OCI-LY3 (cell line): ENCODE data around the gene TBX1.
A peak's percentile ranks its signal among the peaks of the same experiment; 100 is the strongest.

ENCODE experiments used
- H2AFZ ChIP-seq: fragments of 200-600, 300-600 bp; shearing (Covaris generic); 2 replicates; pipeline ENCODE4 v1.6.0; 2014; ENCODE audit warnings: antibody characterized with exemption, low read depth, low read length
- H3K27ac ChIP-seq: fragments of 200-600, 300-600 bp; sonication (generic); 2 replicates; pipeline ENCODE4 v1.5.1; 2014; ENCODE audit warnings: mild to moderate bottlenecking, low read length, moderate library complexity, mixed read lengths
- H3K27me3 ChIP-seq: fragments of 200-600, 300-600 bp; sonication (generic); 2 replicates; pipeline ENCODE4 v1.6.1; 2014; ENCODE audit warnings: low read depth, low read length, mixed read lengths
- H3K36me3 ChIP-seq: fragments of 200-600, 300-600 bp; sonication (generic); replicated peaks from 2 replicates; pipeline ENCODE3; 2014; ENCODE audit warnings: low read depth, low read length, mixed read lengths
- H3K4me1 ChIP-seq: fragments of 300-600, 200-600 bp; sonication (generic); 2 replicates; pipeline ENCODE4 v1.6.1; 2014; ENCODE audit warnings: low read length, mixed read lengths
- H3K4me2 ChIP-seq: fragments of 200-600, 300-600 bp; sonication (generic); 2 replicates; pipeline ENCODE4 v1.6.1; 2014; ENCODE audit warnings: low read length, mixed read lengths
- H3K4me3 ChIP-seq: fragments of 300-600, 200-600 bp; sonication (generic); 2 replicates; pipeline ENCODE4 v1.5.1; 2014; ENCODE audit warnings: antibody characterized with exemption, mild to moderate bottlenecking, low read length, moderate library complexity
- H3K79me2 ChIP-seq: fragments of 300-600, 200-600 bp; shearing (Covaris generic); 2 replicates; pipeline ENCODE4 v1.6.1; 2014; ENCODE audit warnings: mild to moderate bottlenecking, low read length, mixed read lengths
- H3K9ac ChIP-seq: fragments of 300-600, 200-600 bp; shearing (Covaris generic); 2 replicates; pipeline ENCODE4 v1.6.0; 2014; ENCODE audit warnings: mild to moderate bottlenecking, low read length, moderate library complexity
- H3K9me3 ChIP-seq: fragments of 200-600, 300-600 bp; shearing (Covaris generic); 2 replicates; pipeline ENCODE4 v1.6.1; 2014; ENCODE audit warnings: low read length, mixed read lengths; ENCODE audit not compliant: insufficient read depth
- H4K20me1 ChIP-seq: fragments of 200-600, 300-600 bp; sonication (generic); 2 replicates; pipeline ENCODE4 v1.6.1; 2016; ENCODE audit warnings: low read length, mixed read lengths; ENCODE audit not compliant: insufficient read depth
- EZH2phosphoT487 ChIP-seq: fragments of 200-600 bp; shearing (Covaris generic); IDR thresholded peaks from 2 replicates; pipeline ENCODE4 v1.6.1; 2018; ENCODE audit warnings: antibody characterized with exemption, mixed run types, low read depth
- TF ChIP-seq, protein P1 (sequence below): fragments of 200-600, 300-600 bp; sonication (generic); IDR thresholded peaks from 2 replicates; pipeline ENCODE4 v1.5.1; 2014; ENCODE audit warnings: antibody characterized with exemption, low read length, low read depth

Gene TBX1

DNA sequence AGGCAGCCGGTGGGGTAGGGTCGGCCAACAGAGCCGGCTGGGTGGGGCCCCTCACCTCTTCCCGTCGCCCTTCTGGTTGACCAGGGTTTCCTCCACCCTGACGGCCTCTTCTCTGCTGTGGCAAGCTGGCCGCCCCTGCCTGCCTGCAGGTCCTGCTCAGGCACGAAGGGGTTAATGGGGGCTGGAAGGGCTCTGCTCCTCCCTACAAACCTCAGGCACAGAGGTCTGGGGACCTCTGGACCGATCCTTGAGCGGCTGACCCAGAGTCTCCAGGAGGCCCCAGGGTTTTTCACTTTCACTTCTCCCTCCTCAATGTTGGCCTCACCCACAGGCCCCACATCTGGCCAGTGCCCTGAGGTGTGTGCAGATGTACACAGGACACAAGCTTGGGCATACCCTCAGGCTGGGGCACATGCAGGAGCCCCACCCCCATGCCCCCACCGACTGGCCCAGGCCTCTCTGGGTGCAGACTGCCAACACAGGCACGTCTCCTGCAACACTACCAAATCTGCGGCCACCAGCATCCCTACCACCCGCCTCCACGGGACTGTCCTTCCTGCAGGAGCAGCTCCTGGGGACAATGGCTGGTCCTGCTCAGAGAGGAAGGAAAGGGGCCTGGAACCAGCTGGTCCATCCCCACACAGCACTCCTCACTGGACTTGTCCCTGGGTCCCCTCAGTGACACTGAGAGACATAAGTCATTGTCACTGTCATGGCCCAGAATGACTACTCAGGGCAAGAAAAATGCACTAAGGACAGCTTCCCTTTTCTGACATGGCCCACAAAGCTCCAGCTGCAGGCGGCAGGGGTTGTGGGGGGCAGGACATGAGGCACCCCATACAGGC is 3.2 kb upstream of the TBX1 start:
- Histone ChIP-seq H3K36me3 (no peaks in the 10 kb centered on the region), H3K27ac (no peak overlapping the region), H3K4me1 (peaks cover 5% of the 10 kb centered on the region), H3K9ac (no peak overlapping the region), H4K20me1 (no peaks in the 10 kb centered on the region), H3K9me3 (no peaks in the 10 kb centered on the region), H3K4me3 (peak overlapping the region; percentile 71), H3K79me2 (no peaks in the 10 kb centered on the region), H3K4me2 (peak overlapping the region; percentile 56), H2AFZ (no peak overlapping the region), H3K27me3 (no peaks in the 10 kb centered on the region)
- TF ChIP-seq, protein P1, sequence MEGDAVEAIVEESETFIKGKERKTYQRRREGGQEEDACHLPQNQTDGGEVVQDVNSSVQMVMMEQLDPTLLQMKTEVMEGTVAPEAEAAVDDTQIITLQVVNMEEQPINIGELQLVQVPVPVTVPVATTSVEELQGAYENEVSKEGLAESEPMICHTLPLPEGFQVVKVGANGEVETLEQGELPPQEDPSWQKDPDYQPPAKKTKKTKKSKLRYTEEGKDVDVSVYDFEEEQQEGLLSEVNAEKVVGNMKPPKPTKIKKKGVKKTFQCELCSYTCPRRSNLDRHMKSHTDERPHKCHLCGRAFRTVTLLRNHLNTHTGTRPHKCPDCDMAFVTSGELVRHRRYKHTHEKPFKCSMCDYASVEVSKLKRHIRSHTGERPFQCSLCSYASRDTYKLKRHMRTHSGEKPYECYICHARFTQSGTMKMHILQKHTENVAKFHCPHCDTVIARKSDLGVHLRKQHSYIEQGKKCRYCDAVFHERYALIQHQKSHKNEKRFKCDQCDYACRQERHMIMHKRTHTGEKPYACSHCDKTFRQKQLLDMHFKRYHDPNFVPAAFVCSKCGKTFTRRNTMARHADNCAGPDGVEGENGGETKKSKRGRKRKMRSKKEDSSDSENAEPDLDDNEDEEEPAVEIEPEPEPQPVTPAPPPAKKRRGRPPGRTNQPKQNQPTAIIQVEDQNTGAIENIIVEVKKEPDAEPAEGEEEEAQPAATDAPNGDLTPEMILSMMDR, result no peak
- TF ChIP-seq EZH2phosphoT487, result no peak

DNA sequence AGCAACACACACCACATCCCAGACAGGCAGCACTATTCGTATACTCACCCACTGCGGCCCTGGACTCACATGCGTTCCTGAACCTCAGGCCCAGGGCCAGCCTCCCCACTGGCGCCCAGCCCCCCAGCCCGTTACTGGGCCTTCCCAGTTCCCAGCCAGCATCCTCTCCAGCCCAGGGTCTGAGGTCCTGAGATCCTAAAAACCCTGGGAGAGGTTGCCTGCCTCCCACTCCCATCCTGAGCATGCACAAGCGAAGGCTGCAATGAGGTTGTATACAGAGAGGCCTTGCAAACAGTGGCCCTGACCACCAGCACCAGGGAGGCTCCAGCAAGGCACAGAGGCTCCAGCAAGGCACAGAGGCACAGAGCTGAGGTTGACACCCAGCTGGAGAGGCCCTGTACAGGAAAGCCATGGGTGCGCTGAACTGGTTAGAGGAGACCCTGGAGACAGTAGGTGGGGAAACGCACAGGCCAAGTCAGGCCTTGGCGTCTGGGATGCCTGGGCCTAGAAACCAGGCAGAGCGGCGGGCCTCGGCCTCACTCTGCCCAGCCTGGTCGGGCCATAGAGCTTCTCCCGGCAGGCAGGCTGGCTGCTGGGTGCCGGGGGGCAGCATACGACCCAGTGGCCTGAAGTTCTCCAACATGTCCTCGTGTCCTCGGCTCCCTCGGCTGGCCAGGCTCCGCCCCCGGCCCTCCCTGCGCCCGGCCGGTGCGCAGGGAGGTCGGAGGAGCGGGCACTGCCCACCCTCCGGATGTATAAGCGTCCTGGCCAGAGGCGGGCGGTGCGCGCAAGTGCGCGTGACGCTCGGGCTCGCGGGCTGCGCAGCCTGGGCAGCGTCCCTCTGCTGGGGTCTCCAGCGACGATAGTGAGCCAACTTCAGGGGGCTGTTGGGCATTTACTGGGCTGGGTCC is 2.3 kb upstream of the TBX1 start:
- Histone ChIP-seq H3K9me3 (no peaks in the 10 kb centered on the region), H3K4me2 (no peak overlapping the region), H2AFZ (no peak overlapping the region), H3K27me3 (no peaks in the 10 kb centered on the region), H3K4me3 (no peak overlapping the region), H3K4me1 (peaks cover 5% of the 10 kb centered on the region), H3K36me3 (no peaks in the 10 kb centered on the region), H3K27ac (no peak overlapping the region), H4K20me1 (no peaks in the 10 kb centered on the region), H3K9ac (no peak overlapping the region), H3K79me2 (no peaks in the 10 kb centered on the region)
- TF ChIP-seq EZH2phosphoT487, result no peak
- TF ChIP-seq, protein P1, result no peak

DNA sequence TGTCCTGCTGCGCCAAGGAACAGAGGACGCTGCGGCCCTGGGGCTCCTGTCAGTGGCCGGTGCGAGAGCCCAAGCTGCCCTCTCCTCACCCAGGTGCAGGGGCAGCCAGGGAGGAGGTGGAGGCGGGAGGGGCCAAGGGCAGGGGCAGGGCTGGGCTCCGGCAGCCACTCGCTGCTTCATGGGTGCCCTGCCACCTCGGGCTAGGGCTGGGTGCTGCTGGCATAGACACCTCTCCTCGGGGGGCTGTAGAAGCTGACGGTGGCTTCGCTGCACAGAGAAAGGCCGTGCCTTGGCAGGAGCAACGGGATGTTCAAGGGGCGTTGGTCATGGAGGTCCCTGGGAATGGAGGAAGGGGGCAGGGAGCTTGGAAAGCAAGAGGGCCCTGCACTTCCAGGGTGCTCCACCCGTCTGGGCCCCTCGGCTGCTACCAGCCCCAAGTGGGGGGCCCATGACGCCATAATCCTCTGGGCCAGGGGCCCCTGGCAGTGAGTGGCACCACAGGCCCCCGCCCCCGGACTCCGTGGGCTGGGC is 1.6 kb upstream of the TBX1 start:
- no peaks in the 10 kb centered on the region for H3K27me3 ChIP-seq
- no peak overlapping the region for H3K27ac ChIP-seq
- peaks cover 5% of the 10 kb centered on the region for H3K4me1 ChIP-seq
- H3K4me2 ChIP-seq, result no peak overlapping the region
- TF ChIP-seq, protein P1, result no peak
- no peak for TF ChIP-seq EZH2phosphoT487
- no peak overlapping the region for H3K4me3 ChIP-seq
- H3K79me2 ChIP-seq, result no peaks in the 10 kb centered on the region
- no peak overlapping the region for H3K9ac ChIP-seq
- no peaks in the 10 kb centered on the region for H3K36me3 ChIP-seq
- no peaks in the 10 kb centered on the region for H4K20me1 ChIP-seq
- H2AFZ ChIP-seq, result no peak overlapping the region
- no peaks in the 10 kb centered on the region for H3K9me3 ChIP-seq
